HG03575 (cell line): ENCODE data around the gene RDH5.

Experiments used
- ATAC-seq: cut with Tn5 transposase; IDR thresholded peaks from one replicate; pipeline ENCODE4 v1.9.1; 2021; ENCODE audit not compliant: unreplicated experiment, insufficient number of reproducible peaks, low FRiP score; ENCODE audit errors: extremely low read depth

Gene RDH5

GRCh38 chr12:55694651-55695050 lies 25.5 kb upstream of the RDH5 start:
- no peak for ATAC-seq

DNA sequence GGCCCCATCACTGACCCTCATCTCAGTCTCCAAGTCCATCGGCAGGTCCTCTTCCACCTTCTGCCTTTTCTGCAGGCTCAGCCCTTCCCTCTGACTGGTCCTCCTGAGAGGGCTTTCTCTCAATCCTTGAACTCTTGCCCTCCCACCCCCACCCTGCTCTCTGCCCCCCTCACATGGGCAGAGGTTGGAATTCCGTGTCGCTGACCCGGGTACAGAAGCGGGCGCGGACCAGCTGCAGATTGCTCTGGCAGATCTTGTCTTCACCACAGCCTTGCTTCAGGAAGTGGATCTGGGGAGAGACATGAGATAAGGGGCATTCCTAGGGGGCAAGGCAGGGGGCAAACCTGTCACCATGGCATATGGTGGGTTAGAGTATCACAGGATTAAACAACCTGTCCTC lies 24.8 kb upstream of the RDH5 start:
- no peak for ATAC-seq

- ATAC-seq = no peak
Measured at GRCh38 chr12:55696141-55696540, 24.1 kb upstream of the RDH5 start.

GRCh38 chr12:55696796-55697462 lies 23.3 kb upstream of the RDH5 start:
- ATAC-seq = no peak

GRCh38 chr12:55697686-55698085 lies 22.5 kb upstream of the RDH5 start:
- no peak for ATAC-seq

DNA sequence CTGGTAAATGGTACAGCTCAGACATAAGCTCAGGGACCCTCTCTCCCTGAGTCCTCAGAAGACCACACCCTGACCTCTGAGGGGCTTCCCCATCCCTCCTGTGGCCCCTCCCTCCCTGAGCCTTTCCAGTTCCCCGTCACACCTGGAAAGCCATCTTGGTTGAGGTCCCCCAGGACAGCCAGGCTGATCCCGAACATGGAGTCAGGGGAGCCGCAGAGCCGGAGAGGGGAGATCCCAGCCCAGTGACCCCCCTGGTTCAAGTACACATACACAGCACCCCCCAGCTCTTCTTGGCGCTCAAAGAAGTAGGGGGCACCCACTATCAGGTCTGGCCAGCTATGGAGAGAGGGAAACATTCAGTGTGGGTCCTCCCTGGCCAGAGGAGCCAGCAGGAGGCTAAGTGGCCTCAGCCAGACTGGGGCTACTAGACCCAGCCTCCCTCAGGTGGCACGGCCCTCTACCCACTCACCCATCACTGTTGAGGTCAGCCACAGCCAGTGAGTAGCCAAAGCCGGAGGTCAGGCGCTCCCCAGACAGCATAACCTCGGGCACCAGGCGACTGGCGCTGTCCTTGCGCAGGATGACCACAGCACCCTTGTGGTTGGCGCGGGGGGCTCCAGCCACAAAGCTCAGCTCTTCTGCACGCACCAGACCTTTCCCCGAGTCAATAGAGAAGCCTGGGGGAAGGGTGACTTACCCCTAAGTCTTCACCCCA lies 21.8 kb upstream of the RDH5 start:
- ATAC-seq = no peak

GRCh38 chr12:55698965-55699364 lies 21.2 kb upstream of the RDH5 start:
- no peak for ATAC-seq

- ATAC-seq = no peak
Measured at GRCh38 chr12:55699471-55700055, 20.6 kb upstream of the RDH5 start.

GRCh38 chr12:55700255-55701018 lies 19.8 kb upstream of the RDH5 start:
- no peak for ATAC-seq

GRCh38 chr12:55702861-55703260 lies 17.3 kb upstream of the RDH5 start:
- ATAC-seq = no peak

GRCh38 chr12:55703288-55703687 lies 16.9 kb upstream of the RDH5 start:
- no peak for ATAC-seq

- ATAC-seq = no peak
Measured at GRCh38 chr12:55703901-55704761, 16.1 kb upstream of the RDH5 start.

- no peak for ATAC-seq
Measured at GRCh38 chr12:55704824-55705718, 15.1 kb upstream of the RDH5 start.

- no peak for ATAC-seq
Measured at GRCh38 chr12:55705782-55706402, 14.3 kb upstream of the RDH5 start.

- ATAC-seq = no peak
Measured at GRCh38 chr12:55706568-55707218, 13.5 kb upstream of the RDH5 start.

- ATAC-seq = no peak
Measured at GRCh38 chr12:55707219-55707671, 12.9 kb upstream of the RDH5 start.
